HepG2 (cell line): ENCODE data around the gene ADGRE2.

Experiments used
- CHCHD3 ChIP-seq: sonication (generic); formaldehyde crosslinking; IDR thresholded peaks from 2 replicates; pipeline ENCODE4 v1.8.0; 2022; ENCODE audit warnings: mild to moderate bottlenecking, missing genetic modification reagents, moderate library complexity
- CREB1 ChIP-seq, 2 experiments: fragments of 450-650 bp in 1 of 2; IDR thresholded peaks; 2 replicates each; pipeline ENCODE4 v1.6.1; 2016 to 2017; ENCODE audit warnings: control low read depth in 1 of 2, mild to moderate bottlenecking in 1 of 2, missing compliant biosample characterization in 1 of 2, missing genetic modification characterization in 1 of 2
- EP300 ChIP-seq, 3 experiments: sonication (generic) in 1 of 3; formaldehyde crosslinking in 1 of 3; IDR thresholded peaks; 2 replicates each; pipeline versions ENCODE4 v1.5.1 to v1.6.1; 2011 to 2020; ENCODE audit warnings: low read depth in 2 of 3, low read length in 2 of 3, borderline replicate concordance in 1 of 3, improper control_type of control experiment in 1 of 3, mild to moderate bottlenecking in 1 of 3, missing genetic modification reagents in 1 of 3, moderate library complexity in 1 of 3
- EZH2 ChIP-seq: conservative IDR thresholded peaks from 2 replicates; pipeline ENCODE4 v1.6.1; 2012; ENCODE audit warnings: mild to moderate bottlenecking, low read depth, low read length, moderate library complexity
- SOX6 ChIP-seq, 2 experiments: fragments of 450-650 bp in 1 of 2; sonication (generic) in 1 of 2; formaldehyde crosslinking in 1 of 2; IDR thresholded peaks; 2 replicates each; pipeline versions ENCODE4 v1.4.0 to v1.6.1; 2017 to 2020; ENCODE audit warnings: antibody characterized with exemption in 1 of 2, mild to moderate bottlenecking in 1 of 2, missing genetic modification reagents in 1 of 2
- SP1 ChIP-seq, 2 experiments: fragments of 450-650 bp in 1 of 2; sonication (generic) in 1 of 2; formaldehyde crosslinking in 1 of 2; IDR thresholded peaks; 2 replicates each; pipeline versions ENCODE4 v1.4.0 to v1.6.1; 2016 to 2020; ENCODE audit warnings: missing genetic modification reagents in 1 of 2
- YY1 ChIP-seq: IDR thresholded peaks from 2 replicates; pipeline ENCODE4 v1.6.1; 2011; ENCODE audit warnings: low read length, low read depth, moderate library complexity, mild to moderate bottlenecking; ENCODE audit not compliant: insufficient read depth, insufficient replicate concordance
- ZNF496 ChIP-seq: sonication (generic); formaldehyde crosslinking; IDR thresholded peaks from 2 replicates; pipeline ENCODE4 v1.8.1; 2023; ENCODE audit warnings: mild to moderate bottlenecking, moderate library complexity, missing genetic modification reagents; ENCODE audit not compliant: insufficient replicate concordance
- ZNF816 ChIP-seq: sonication (generic); formaldehyde crosslinking; IDR thresholded peaks from 2 replicates; pipeline ENCODE4 v1.8.0; 2022; ENCODE audit warnings: missing genetic modification reagents, mild to moderate bottlenecking, borderline replicate concordance
- TF ChIP-seq, protein P1 (sequence below): sonication (generic); formaldehyde crosslinking; IDR thresholded peaks from 2 replicates; pipeline ENCODE4 v1.5.0; 2020; ENCODE audit warnings: missing genetic modification reagents
- TF ChIP-seq, protein P2 (sequence below): sonication (generic); formaldehyde crosslinking; IDR thresholded peaks from 2 replicates; pipeline ENCODE4 v1.5.0; 2020; ENCODE audit warnings: mild to moderate bottlenecking, missing genetic modification reagents, moderate library complexity
- TF ChIP-seq, protein P3 (sequence below), 2 experiments: fragments of 450-650 bp in 1 of 2; sonication (generic) in 1 of 2; formaldehyde crosslinking in 1 of 2; IDR thresholded peaks; 2 replicates each; pipeline versions ENCODE4 v1.6.1 to v1.8.0; 2016 to 2022; ENCODE audit warnings: antibody characterized with exemption in 1 of 2, mild to moderate bottlenecking in 1 of 2, missing genetic modification reagents in 1 of 2
- TF ChIP-seq, protein P4 (sequence below): sonication (generic); formaldehyde crosslinking; conservative IDR thresholded peaks from 2 replicates; pipeline ENCODE4 v1.4.0; 2020; ENCODE audit warnings: missing genetic modification reagents
- TF ChIP-seq, protein P5 (sequence below): IDR thresholded peaks from 2 replicates; pipeline ENCODE4 v1.6.1; 2016; ENCODE audit warnings: low read depth, missing genetic modification reagents, missing compliant biosample characterization

DNA sequence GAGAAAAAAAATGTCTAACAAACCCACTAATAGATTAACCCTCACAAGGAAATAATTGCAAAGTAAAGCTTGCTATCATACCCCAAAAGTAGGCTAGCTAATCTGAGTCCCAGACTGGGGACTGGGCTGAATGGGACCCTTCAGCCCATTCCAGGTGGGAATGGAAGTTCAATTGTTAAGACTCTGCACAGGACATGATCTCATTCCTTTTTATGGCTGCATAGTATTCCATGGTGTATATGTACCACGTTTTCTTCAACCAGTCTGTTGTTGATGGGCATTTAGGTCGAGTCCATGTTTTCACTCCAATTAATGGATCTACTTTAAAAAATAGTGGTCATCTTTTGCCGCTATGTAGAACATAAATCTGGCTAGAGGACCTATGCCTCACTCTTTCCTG lies 38.7 kb upstream of the ADGRE2 start:
- TF ChIP-seq, protein P1, sequence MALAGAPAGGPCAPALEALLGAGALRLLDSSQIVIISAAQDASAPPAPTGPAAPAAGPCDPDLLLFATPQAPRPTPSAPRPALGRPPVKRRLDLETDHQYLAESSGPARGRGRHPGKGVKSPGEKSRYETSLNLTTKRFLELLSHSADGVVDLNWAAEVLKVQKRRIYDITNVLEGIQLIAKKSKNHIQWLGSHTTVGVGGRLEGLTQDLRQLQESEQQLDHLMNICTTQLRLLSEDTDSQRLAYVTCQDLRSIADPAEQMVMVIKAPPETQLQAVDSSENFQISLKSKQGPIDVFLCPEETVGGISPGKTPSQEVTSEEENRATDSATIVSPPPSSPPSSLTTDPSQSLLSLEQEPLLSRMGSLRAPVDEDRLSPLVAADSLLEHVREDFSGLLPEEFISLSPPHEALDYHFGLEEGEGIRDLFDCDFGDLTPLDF: no peak
- TF ChIP-seq SOX6 (IDR thresholded peaks at IDR 0.05) (no peak), SOX6 (CRISPR knock-in tag; IDR thresholded peaks at IDR 0.05) (no peak), CHCHD3 (CRISPR knock-in tag) (no peak), EZH2 (no peak), ZNF816 (CRISPR knock-in tag) (no peak), YY1 (no peak), EP300 (IDR thresholded peaks at IDR 0.05; ENCODE audit: low read depth in 2 of 2, low read length in 2 of 2) (no peak), EP300 (CRISPR knock-in tag; IDR thresholded peaks at IDR 0.05; ENCODE audit: borderline replicate concordance) (no peak), CREB1 (IDR thresholded peaks at IDR 0.05) (no peak), CREB1 (CRISPR knock-in tag; IDR thresholded peaks at IDR 0.05) (no peak), ZNF496 (no peak), SP1 (IDR thresholded peaks at IDR 0.05) (no peak), SP1 (CRISPR knock-in tag; IDR thresholded peaks at IDR 0.05) (no peak)
- TF ChIP-seq, protein P2, sequence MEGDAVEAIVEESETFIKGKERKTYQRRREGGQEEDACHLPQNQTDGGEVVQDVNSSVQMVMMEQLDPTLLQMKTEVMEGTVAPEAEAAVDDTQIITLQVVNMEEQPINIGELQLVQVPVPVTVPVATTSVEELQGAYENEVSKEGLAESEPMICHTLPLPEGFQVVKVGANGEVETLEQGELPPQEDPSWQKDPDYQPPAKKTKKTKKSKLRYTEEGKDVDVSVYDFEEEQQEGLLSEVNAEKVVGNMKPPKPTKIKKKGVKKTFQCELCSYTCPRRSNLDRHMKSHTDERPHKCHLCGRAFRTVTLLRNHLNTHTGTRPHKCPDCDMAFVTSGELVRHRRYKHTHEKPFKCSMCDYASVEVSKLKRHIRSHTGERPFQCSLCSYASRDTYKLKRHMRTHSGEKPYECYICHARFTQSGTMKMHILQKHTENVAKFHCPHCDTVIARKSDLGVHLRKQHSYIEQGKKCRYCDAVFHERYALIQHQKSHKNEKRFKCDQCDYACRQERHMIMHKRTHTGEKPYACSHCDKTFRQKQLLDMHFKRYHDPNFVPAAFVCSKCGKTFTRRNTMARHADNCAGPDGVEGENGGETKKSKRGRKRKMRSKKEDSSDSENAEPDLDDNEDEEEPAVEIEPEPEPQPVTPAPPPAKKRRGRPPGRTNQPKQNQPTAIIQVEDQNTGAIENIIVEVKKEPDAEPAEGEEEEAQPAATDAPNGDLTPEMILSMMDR: no peak
- TF ChIP-seq, protein P3, sequence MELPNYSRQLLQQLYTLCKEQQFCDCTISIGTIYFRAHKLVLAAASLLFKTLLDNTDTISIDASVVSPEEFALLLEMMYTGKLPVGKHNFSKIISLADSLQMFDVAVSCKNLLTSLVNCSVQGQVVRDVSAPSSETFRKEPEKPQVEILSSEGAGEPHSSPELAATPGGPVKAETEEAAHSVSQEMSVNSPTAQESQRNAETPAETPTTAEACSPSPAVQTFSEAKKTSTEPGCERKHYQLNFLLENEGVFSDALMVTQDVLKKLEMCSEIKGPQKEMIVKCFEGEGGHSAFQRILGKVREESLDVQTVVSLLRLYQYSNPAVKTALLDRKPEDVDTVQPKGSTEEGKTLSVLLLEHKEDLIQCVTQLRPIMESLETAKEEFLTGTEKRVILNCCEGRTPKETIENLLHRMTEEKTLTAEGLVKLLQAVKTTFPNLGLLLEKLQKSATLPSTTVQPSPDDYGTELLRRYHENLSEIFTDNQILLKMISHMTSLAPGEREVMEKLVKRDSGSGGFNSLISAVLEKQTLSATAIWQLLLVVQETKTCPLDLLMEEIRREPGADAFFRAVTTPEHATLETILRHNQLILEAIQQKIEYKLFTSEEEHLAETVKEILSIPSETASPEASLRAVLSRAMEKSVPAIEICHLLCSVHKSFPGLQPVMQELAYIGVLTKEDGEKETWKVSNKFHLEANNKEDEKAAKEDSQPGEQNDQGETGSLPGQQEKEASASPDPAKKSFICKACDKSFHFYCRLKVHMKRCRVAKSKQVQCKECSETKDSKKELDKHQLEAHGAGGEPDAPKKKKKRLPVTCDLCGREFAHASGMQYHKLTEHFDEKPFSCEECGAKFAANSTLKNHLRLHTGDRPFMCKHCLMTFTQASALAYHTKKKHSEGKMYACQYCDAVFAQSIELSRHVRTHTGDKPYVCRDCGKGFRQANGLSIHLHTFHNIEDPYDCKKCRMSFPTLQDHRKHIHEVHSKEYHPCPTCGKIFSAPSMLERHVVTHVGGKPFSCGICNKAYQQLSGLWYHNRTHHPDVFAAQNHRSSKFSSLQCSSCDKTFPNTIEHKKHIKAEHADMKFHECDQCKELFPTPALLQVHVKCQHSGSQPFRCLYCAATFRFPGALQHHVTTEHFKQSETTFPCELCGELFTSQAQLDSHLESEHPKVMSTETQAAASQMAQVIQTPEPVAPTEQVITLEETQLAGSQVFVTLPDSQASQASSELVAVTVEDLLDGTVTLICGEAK (IDR thresholded peaks at IDR 0.05): no peak
- TF ChIP-seq, protein P3 (CRISPR knock-in tag; IDR thresholded peaks at IDR 0.05): no peak
- TF ChIP-seq, protein P4, sequence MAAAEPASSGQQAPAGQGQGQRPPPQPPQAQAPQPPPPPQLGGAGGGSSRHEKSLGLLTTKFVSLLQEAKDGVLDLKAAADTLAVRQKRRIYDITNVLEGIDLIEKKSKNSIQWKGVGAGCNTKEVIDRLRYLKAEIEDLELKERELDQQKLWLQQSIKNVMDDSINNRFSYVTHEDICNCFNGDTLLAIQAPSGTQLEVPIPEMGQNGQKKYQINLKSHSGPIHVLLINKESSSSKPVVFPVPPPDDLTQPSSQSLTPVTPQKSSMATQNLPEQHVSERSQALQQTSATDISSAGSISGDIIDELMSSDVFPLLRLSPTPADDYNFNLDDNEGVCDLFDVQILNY (CRISPR knock-in tag): no peak
- TF ChIP-seq, protein P5, sequence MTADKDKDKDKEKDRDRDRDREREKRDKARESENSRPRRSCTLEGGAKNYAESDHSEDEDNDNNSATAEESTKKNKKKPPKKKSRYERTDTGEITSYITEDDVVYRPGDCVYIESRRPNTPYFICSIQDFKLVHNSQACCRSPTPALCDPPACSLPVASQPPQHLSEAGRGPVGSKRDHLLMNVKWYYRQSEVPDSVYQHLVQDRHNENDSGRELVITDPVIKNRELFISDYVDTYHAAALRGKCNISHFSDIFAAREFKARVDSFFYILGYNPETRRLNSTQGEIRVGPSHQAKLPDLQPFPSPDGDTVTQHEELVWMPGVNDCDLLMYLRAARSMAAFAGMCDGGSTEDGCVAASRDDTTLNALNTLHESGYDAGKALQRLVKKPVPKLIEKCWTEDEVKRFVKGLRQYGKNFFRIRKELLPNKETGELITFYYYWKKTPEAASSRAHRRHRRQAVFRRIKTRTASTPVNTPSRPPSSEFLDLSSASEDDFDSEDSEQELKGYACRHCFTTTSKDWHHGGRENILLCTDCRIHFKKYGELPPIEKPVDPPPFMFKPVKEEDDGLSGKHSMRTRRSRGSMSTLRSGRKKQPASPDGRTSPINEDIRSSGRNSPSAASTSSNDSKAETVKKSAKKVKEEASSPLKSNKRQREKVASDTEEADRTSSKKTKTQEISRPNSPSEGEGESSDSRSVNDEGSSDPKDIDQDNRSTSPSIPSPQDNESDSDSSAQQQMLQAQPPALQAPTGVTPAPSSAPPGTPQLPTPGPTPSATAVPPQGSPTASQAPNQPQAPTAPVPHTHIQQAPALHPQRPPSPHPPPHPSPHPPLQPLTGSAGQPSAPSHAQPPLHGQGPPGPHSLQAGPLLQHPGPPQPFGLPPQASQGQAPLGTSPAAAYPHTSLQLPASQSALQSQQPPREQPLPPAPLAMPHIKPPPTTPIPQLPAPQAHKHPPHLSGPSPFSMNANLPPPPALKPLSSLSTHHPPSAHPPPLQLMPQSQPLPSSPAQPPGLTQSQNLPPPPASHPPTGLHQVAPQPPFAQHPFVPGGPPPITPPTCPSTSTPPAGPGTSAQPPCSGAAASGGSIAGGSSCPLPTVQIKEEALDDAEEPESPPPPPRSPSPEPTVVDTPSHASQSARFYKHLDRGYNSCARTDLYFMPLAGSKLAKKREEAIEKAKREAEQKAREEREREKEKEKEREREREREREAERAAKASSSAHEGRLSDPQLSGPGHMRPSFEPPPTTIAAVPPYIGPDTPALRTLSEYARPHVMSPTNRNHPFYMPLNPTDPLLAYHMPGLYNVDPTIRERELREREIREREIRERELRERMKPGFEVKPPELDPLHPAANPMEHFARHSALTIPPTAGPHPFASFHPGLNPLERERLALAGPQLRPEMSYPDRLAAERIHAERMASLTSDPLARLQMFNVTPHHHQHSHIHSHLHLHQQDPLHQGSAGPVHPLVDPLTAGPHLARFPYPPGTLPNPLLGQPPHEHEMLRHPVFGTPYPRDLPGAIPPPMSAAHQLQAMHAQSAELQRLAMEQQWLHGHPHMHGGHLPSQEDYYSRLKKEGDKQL: no peak
